Right forelimb (tissue), 1 donor: ENCODE measurements around the gene MTNR1B.

Source experiments
- DNase-seq: peaks from one replicate; pipeline ENCODE4 v3.0.0-alpha.2; 2018

Gene MTNR1B

GRCh38 chr11:92978271-92979111, 9.0 kb downstream of the MTNR1B start:
- peak; percentile 80 for DNase-seq

GRCh38 chr11:92979176-92979575, 9.7 kb downstream of the MTNR1B start:
- DNase-seq: no peak

GRCh38 chr11:92980312-92980711, 10.9 kb downstream of the MTNR1B start:
- no peak for DNase-seq

GRCh38 chr11:92981508-92982043, 12.1 kb downstream of the MTNR1B start:
- DNase-seq: no peak

- DNase-seq: no peak
These were observed 17.1 kb downstream of the MTNR1B start for GRCh38 chr11:92986585-92986984.

GRCh38 chr11:92993004-92993403, 23.6 kb downstream of the MTNR1B start:
- DNase-seq: no peak

- DNase-seq: no peak
These were observed 31.3 kb downstream of the MTNR1B start for GRCh38 chr11:93000511-93001476.

- no peak for DNase-seq
These were observed 32.4 kb downstream of the MTNR1B start for GRCh38 chr11:93001806-93002205.

- no peak for DNase-seq
These were observed 32.9 kb downstream of the MTNR1B start for GRCh38 chr11:93002380-93002779.

GRCh38 chr11:93005239-93005638, 35.8 kb downstream of the MTNR1B start:
- DNase-seq: no peak

GRCh38 chr11:93013646-93014045, 44.2 kb downstream of the MTNR1B start:
- DNase-seq: no peak

- no peak for DNase-seq
These were observed 47.1 kb downstream of the MTNR1B start for GRCh38 chr11:93016595-93016994.

- no peak for DNase-seq
These were observed 48.6 kb downstream of the MTNR1B start for GRCh38 chr11:93017821-93018690.

- DNase-seq: no peak
These were observed 51.0 kb downstream of the MTNR1B start for GRCh38 chr11:93020248-93021046.

- no peak for DNase-seq
These were observed 54.9 kb downstream of the MTNR1B start for GRCh38 chr11:93024369-93024768.

- no peak for DNase-seq
These were observed 56.3 kb downstream of the MTNR1B start for GRCh38 chr11:93025558-93026255.

- no peak for DNase-seq
These were observed 59.6 kb downstream of the MTNR1B start for GRCh38 chr11:93028960-93029522.

GRCh38 chr11:93031386-93031785, 61.9 kb downstream of the MTNR1B start:
- no peak for DNase-seq
